NCI-H82 treated with DMSO at 0.1 percent for 48 hours (cell line): ENCODE data around the gene ARPC2.

Experiments used
- DNase-seq: peaks from one replicate; lab custom pipeline; 2025; ENCODE audit not compliant: unreplicated experiment; lab: John Stamatoyannopoulos, UW

ARPC2 gene

GRCh38 chr2:218252509-218253231, 35.7 kb downstream of the ARPC2 start:
- no peak for DNase-seq

- DNase-seq, result no peak
Observed at GRCh38 chr2:218253232-218253625, 36.2 kb downstream of the ARPC2 start.

- no peak for DNase-seq
Observed at GRCh38 chr2:218255446-218255845, 38.5 kb downstream of the ARPC2 start.

GRCh38 chr2:218256612-218257350, 39.8 kb downstream of the ARPC2 start:
- no peak for DNase-seq

- DNase-seq, result no peak
Observed at GRCh38 chr2:218257390-218257981, 40.5 kb downstream of the ARPC2 start.

- no peak for DNase-seq
Observed at GRCh38 chr2:218259099-218259961, 42.3 kb downstream of the ARPC2 start.

GRCh38 chr2:218260166-218260565, 43.2 kb downstream of the ARPC2 start:
- DNase-seq, result no peak

- peak; percentile 10 for DNase-seq
Observed at GRCh38 chr2:218260742-218261422, 43.9 kb downstream of the ARPC2 start, which contains the start of gene GPBAR1. Gene GPBAR1 (plus strand): TSS chr2:218261015. CDS start chr2:218262725, 1,710 bp downstream.

- DNase-seq, result peak; percentile 12
Observed at GRCh38 chr2:218261423-218262236, 44.6 kb downstream of the ARPC2 start.

GRCh38 chr2:218262237-218262600, 45.2 kb downstream of the ARPC2 start:
- no peak for DNase-seq

- DNase-seq, result no peak
Observed at GRCh38 chr2:218262631-218263586, 45.9 kb downstream of the ARPC2 start.

- no peak for DNase-seq
Observed at GRCh38 chr2:218263817-218264641, 47.0 kb downstream of the ARPC2 start.

- no peak for DNase-seq
Observed at GRCh38 chr2:218264773-218265561, 48.0 kb downstream of the ARPC2 start.

- DNase-seq, result no peak
Observed at GRCh38 chr2:218265626-218266025, 48.6 kb downstream of the ARPC2 start.

GRCh38 chr2:218266316-218266979, 49.5 kb downstream of the ARPC2 start:
- no peak for DNase-seq

GRCh38 chr2:218267259-218267658, 50.3 kb downstream of the ARPC2 start:
- no peak for DNase-seq
